ENCODE results near the gene CABP7.

The CABP7 gene

DNA sequence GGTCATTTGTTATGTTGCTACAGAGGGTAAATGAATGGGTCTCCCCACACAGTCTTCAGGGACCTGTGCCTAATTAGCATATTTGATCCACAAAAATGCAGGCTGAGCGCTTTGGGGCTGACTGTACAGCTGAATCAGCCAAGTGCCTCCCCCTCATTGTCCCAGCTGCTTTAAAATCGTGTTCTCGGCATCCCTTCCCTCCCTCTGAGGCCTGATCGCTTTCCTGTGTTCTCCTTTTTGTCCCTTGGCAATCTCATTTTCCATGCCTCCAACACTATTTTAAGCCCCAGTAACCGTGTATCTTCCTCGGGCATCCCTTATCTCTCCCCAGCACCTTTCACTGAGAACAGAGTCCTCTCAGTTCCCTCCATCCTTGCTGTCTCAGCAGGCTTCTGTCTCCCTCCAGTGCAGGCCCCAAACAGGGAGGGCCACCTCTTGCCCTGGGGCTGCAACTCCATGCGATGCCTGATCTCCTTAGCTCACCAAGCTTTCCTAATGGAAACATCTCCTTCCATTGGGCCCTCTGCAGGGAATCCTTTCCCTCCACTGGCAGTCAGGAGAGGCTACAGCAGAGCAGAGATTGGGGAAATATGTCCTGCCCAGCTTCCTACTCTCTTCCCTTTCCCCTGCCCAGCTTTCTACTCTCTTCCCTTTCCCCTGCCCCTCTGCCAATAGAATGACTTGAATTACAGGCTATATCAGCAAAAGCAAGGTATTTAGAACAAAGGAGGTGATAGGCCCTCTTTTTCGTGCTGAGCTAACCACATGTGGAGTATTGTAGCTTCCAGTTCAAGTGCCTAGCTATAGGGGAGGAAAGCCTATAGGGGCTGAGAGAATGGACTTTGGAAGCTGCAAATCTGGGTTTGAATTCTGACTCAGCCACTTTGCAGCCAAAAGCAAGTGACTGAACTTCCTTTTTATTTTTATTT, 61.2 kb downstream of the CABP7 start:
- DNase-seq, result peak in 2 of 3 donors; percentile 9 to 26

Measured in suppressor macrophage treated with lipopolysaccharide for 1 hour (primary cell).